ENCODE results near the gene SNX19. TPM values are rescaled to one million over a fixed set of nuclear protein-coding genes. Genes with fewer than 3 reads are reported as not detected.

Gene SNX19
- total RNA-seq, 1 donor from 2014 or later = 72.2 TPM

- DNase-seq = no peak
- no peak overlapping the region for H3K4me3 ChIP-seq
- ATAC-seq = no peak
- TF ChIP-seq CTCF (IDR thresholded peaks at IDR 0.05) = no peak
- peaks cover 15% of the 10 kb centered on the region for H3K4me1 ChIP-seq
- H3K27ac ChIP-seq = no peak overlapping the region
- no peaks in the 10 kb centered on the region for H3K27me3 ChIP-seq
- H3K9me3 ChIP-seq = no peaks in the 10 kb centered on the region
- peaks cover 69% of the 10 kb centered on the region for H3K36me3 ChIP-seq
- intact Hi-C loops (cut with DNase I) = no loop called here
Measured at GRCh38 chr11:130911306-130911705, 5.0 kb downstream of the SNX19 start.

GRCh38 chr11:130909650-130910049, 6.6 kb downstream of the SNX19 start:
- H3K4me1 ChIP-seq = peaks cover 6% of the 10 kb centered on the region
- H3K9me3 ChIP-seq = no peaks in the 10 kb centered on the region
- H3K4me3 ChIP-seq = no peak overlapping the region
- H3K27ac ChIP-seq = no peak overlapping the region
- peaks cover 85% of the 10 kb centered on the region for H3K36me3 ChIP-seq
- DNase-seq = no peak
- TF ChIP-seq CTCF (IDR thresholded peaks at IDR 0.05) = no peak
- no peaks in the 10 kb centered on the region for H3K27me3 ChIP-seq
- intact Hi-C loops (cut with DNase I) = no loop called here
- no peak for ATAC-seq

GRCh38 chr11:130908770-130909625, 7.3 kb downstream of the SNX19 start:
- Histone ChIP-seq H3K4me3 (no peak overlapping the region), H3K27ac (no peak overlapping the region), H3K4me1 (peaks cover 3% of the 10 kb centered on the region), H3K27me3 (no peaks in the 10 kb centered on the region), H3K9me3 (no peaks in the 10 kb centered on the region), H3K36me3 (peaks cover 88% of the 10 kb centered on the region)
- intact Hi-C loops (cut with DNase I) = no loop called here
- no peak for DNase-seq
- no peak for ATAC-seq
- TF ChIP-seq CTCF (IDR thresholded peaks at IDR 0.05) = no peak

GRCh38 chr11:130908061-130908460, 8.2 kb downstream of the SNX19 start:
- ATAC-seq (no peak), DNase-seq (no peak)
- Histone ChIP-seq H3K9me3 (no peaks in the 10 kb centered on the region), H3K4me3 (no peak overlapping the region), H3K27ac (no peak overlapping the region), H3K36me3 (peaks cover 91% of the 10 kb centered on the region), H3K4me1 (peaks cover 3% of the 10 kb centered on the region), H3K27me3 (no peaks in the 10 kb centered on the region)
- intact Hi-C loops (cut with DNase I) = no loop called here
- no peak for TF ChIP-seq CTCF (IDR thresholded peaks at IDR 0.05)

GRCh38 chr11:130907229-130907628, 9.1 kb downstream of the SNX19 start:
- intact Hi-C loops (cut with DNase I) = no loop called here
- no peak overlapping the region for H3K27ac ChIP-seq
- peaks cover 91% of the 10 kb centered on the region for H3K36me3 ChIP-seq

More at GRCh38 chr11:130907229-130907628, 9.1 kb downstream of the SNX19 start:
- H3K4me1 ChIP-seq = peaks cover 3% of the 10 kb centered on the region
- TF ChIP-seq CTCF (IDR thresholded peaks at IDR 0.05) = no peak
- H3K9me3 ChIP-seq = no peaks in the 10 kb centered on the region
- DNase-seq (no peak), ATAC-seq (no peak)
- H3K4me3 ChIP-seq = no peak overlapping the region
- no peaks in the 10 kb centered on the region for H3K27me3 ChIP-seq

All from upper lobe of right lung (tissue), 1 donor.